Measurements from ENCODE around the gene LMTK3.

DNA sequence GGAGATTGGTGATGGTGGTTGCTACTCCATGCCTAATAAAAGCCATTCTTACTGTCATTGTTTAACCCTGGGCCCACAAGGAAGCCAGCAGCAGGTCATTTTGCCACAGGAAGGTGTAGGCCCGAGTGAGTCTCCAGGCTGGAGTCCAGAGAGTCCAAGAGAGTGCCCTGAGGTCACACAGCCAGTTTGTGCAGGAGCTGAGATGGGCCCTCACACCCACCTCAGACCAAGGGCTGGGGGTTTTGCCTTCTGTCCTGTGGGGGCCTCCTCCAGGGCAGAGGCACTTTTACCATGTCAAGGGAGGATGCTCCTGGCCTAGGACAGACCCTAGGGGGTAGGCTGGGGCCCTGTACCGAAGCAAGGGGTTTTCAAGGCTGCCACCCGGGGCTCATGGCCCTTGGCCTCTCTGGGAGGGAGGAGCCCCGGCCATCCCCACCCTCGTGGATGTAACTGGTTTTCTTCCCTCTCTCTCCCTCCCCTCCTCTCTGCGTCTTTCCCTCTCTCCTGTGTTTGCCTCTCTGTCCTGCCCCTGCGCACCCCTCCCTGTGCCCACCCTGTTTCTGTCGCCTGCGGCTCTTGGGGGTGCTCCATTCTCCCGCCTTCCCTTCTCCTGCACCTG, 34.5 kb downstream of the LMTK3 start:
- TF ChIP-seq POLR2AphosphoS5 (IDR thresholded peaks at IDR 0.05) (no peak), POLR2A (IDR thresholded peaks at IDR 0.05) (no peak)
- TF ChIP-seq, protein P1, sequence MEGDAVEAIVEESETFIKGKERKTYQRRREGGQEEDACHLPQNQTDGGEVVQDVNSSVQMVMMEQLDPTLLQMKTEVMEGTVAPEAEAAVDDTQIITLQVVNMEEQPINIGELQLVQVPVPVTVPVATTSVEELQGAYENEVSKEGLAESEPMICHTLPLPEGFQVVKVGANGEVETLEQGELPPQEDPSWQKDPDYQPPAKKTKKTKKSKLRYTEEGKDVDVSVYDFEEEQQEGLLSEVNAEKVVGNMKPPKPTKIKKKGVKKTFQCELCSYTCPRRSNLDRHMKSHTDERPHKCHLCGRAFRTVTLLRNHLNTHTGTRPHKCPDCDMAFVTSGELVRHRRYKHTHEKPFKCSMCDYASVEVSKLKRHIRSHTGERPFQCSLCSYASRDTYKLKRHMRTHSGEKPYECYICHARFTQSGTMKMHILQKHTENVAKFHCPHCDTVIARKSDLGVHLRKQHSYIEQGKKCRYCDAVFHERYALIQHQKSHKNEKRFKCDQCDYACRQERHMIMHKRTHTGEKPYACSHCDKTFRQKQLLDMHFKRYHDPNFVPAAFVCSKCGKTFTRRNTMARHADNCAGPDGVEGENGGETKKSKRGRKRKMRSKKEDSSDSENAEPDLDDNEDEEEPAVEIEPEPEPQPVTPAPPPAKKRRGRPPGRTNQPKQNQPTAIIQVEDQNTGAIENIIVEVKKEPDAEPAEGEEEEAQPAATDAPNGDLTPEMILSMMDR (IDR thresholded peaks at IDR 0.05): no peak
